DMS79 treated with DMSO at 0.1 percent for 48 hours (cell line): ENCODE measurements around the gene SNN.

Source experiments
- DNase-seq: peaks from one replicate; lab custom pipeline; 2025; lab: John Stamatoyannopoulos, UW

SNN gene

GRCh38 chr16:11635113-11635652 is 33.1 kb upstream of the SNN start:
- no peak for DNase-seq

- DNase-seq: no peak
Measured at GRCh38 chr16:11635679-11636171, 32.5 kb upstream of the SNN start.

GRCh38 chr16:11636172-11636721 is 32.0 kb upstream of the SNN start:
- peak; percentile 50 for DNase-seq

- no peak for DNase-seq
Measured at GRCh38 chr16:11637320-11637719, 30.9 kb upstream of the SNN start.

DNA sequence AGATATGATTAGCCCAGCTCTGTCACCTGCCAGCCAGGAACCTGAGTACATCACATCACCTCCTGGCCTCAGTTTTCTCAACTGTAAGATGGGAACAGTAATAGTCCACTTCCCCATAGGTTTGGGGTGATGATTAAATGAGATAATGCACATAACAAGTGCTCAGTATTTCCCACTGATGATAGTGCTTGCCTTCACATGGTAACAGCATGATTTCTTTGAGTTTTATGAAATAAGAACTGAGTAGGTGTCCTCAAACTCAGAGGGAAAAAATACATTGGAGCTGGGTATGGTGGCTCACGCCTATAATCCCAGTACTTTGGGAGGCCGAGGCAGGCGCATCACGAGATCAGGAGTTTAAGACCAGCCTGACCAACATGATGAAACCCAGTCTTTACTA is 30.1 kb upstream of the SNN start:
- DNase-seq: no peak

- DNase-seq: no peak
Measured at GRCh38 chr16:11639008-11639562, 29.2 kb upstream of the SNN start.

- peak; percentile 50 for DNase-seq
Measured at GRCh38 chr16:11639925-11640899, 28.0 kb upstream of the SNN start.

- DNase-seq: peak; percentile 71
Measured at GRCh38 chr16:11640987-11641817, 27.1 kb upstream of the SNN start.

- no peak for DNase-seq
Measured at GRCh38 chr16:11642765-11643116, 25.5 kb upstream of the SNN start.

DNA sequence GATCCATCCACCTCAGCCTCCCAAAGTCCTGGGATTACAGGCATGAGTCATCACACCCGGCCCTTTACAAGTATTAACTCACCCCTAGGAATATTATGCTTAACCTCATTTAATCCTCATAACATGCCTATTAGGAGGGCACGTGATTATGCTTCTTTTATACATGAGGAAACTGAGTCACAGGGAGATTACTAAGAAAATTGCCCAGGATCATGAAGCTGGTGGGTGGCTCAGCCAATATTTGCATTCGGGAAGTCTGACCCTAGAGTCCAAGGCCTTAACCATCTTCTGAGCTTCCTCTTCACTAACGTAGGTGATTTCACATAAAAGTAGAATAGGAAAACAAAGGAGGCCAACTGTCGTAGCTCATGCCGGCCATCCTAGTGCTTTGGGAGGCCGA is 19.0 kb upstream of the SNN start:
- no peak for DNase-seq

- DNase-seq: no peak
Measured at GRCh38 chr16:11650641-11651591, 17.3 kb upstream of the SNN start.

DNA sequence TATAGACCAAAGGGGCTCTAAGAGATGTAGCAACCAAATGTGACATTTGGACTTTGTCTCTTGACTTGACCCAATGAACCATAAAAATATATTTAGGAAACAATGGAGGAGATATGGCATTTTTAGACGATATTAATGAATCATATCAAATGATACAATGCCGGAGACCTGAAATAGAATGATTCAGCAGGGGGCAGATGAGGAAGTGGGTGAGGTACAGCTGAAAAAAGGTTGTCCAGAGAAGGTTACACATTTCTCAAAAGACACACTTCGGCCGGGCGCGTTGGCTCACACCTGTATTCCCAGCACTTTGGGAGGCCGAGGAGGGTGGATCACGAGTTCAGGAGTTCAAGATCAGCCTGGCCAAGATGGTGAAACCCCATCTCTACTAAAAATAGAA is 16.5 kb upstream of the SNN start:
- DNase-seq: no peak

GRCh38 chr16:11655655-11656054 is 12.6 kb upstream of the SNN start:
- no peak for DNase-seq

DNA sequence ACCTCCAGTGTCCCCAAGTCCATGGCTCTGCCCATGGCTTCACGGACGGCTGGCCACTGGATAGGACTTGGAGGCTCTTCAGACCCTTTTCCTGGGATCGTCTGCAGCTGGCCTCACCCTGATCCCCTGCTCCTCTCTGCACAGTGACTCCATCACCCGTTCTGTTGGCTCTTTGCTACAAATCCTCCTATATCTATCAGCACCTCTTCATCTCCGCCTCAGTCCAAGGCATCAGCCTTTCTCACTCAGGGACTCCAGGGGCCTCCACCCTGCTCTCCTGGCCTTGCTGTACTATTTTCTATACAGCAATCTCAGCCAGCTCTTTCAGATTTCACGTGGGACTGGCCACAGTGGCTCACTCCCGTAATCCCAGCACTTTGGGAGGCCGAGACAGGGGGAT is 10.7 kb upstream of the SNN start:
- DNase-seq: no peak

DNA sequence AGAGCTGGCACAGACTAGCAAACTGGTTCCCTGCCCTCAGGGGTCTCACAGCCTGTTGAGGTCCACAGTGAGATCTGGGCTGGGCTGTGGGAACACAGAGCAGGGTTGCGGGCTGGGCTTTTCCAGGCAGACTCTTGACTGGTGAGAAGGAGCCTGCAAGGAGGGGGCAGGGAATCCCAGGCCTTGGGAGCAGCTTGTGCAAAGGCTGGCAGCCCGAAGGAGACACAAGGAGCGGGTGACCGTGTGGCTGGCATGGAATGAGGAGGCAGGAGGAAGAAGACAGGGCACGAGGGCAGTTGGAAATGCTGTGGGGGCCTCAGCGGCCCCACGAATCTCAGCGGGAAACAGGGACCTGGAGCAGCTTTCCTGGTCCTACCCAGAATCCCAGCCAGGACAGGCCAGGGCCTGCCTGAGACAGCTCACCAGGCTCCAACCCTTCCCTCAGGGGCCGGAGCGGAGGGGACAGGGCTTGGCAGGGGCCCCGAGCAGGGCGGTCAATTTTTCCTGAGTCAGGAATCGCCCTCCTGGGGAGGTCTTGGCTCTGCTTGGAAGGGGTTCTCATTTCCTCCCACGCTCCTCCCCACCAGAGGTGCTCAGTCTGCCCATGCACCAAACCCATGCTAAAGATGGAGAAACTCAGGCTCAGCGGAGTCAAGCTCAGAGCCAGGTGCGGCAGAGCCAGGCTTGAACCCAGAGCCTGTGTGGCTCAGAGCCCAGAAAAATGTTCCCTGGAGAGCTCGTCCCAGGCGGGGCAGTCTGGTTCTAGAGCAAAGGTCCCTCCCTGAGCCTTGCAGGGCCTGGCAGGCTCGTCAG is 9.2 kb upstream of the SNN start:
- no peak for DNase-seq

GRCh38 chr16:11660565-11660964 is 7.7 kb upstream of the SNN start:
- no peak for DNase-seq

DNA sequence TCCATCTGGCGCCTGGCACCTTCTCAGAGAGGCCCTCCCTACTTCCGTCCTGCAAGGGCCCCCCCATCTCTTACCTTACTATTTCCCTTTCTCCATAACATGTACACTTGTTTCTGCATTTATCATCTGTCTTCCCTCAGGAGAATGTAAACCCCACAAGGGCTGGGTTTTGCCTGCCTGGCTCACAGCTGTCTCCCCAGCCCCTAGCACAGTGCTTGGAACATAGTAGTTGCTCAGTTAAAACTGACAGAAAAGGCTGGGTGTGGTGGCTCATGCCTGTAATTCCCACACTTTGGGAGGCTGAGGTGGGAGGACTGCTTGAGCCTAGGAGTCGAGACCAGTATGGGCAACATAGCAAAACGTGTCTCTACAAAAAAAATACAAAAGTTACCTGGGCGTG is 5.7 kb upstream of the SNN start:
- no peak for DNase-seq

- DNase-seq: no peak
Measured at GRCh38 chr16:11665071-11665491, 3.2 kb upstream of the SNN start.

GRCh38 chr16:11666103-11667055 is 1.9 kb upstream of the SNN start:
- DNase-seq: no peak
